GM18526 (cell line): ENCODE data around the gene UQCRH.

Experiments
- POLR2A ChIP-seq: IDR thresholded peaks from 3 replicates; pipeline ENCODE4 v1.6.1; 2011; ENCODE audit not compliant: insufficient read length; ENCODE audit errors: extremely low read depth

Gene UQCRH

DNA sequence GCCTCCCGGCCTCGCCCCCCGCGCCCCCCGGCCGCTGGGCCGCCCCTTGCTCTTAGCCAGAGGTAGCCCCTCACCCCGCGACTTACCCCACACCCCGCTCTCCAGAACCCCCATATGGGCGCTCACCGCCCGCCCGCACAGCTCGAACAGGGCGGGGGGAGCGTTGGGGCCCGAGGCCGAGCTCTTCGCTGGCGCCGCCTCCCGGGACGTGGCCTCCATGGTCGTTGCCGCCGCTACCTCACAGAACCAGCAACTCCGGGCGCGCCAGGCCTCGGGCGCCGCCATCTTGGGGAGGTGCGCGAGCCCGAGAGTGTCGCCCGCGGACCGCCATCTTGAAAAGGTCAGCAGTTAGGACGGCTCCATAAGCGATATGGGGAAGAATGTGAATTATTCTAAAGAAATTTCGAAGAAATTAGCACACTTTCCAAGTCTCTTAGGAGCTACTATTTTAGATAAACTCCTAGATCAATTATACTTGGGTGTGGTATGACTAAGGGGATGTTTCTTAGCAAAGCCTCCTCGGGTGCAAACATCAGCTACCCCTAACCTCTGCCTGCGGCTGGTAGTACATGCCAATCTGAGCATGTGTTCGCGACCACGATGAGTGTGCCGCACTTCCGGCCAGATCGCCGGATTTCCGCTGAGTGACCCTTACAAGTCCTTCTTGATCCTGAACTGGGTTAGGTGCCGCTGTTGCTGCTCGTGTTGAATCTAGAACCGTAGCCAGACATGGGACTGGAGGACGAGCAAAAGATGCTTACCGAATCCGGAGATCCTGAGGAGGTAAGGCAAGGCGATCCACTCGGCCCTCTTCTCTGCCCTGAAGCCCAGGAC is at the start of gene UQCRH, which contains the start of gene LRRC41:
TSS of gene UQCRH (plus strand) at position 661 of the 834 bp plus-strand sequence. CDS start at position 730, 69 bp downstream.
TSS of gene LRRC41 (minus strand) at position 579 of the 834 bp plus-strand sequence. CDS start at position 285, 294 bp downstream.
- peak; percentile 76 for TF ChIP-seq POLR2A

- TF ChIP-seq POLR2A, result no peak
These were observed 48.8 kb upstream of the UQCRH start for GRCh38 chr1:46254668-46255067.

DNA sequence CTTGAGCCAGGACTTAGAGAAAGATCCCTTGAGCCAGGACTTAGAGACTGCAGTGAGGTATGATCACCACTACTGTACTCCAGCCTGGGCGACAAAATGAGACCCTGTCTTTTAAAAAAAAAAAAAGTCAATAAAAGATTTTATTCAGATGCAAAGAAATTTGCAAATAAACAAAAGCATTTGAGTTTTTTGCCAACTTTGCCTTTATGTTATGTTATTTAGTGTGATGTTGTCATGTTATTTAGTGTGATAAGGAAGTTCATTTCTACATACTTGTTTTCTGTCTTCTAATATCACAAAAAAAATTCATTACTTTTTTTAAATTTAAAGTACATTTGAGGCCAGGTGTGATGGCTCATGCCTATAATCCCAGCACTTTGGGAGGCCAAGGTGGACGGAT is 47.0 kb upstream of the UQCRH start:
- no peak for TF ChIP-seq POLR2A

GRCh38 chr1:46262508-46262907 is 41.0 kb upstream of the UQCRH start:
- no peak for TF ChIP-seq POLR2A

GRCh38 chr1:46263146-46263545 is 40.4 kb upstream of the UQCRH start:
- no peak for TF ChIP-seq POLR2A

GRCh38 chr1:46268578-46268977 is 34.9 kb upstream of the UQCRH start:
- TF ChIP-seq POLR2A, result no peak

- no peak for TF ChIP-seq POLR2A
These were observed 29.1 kb upstream of the UQCRH start for GRCh38 chr1:46274225-46275029.

DNA sequence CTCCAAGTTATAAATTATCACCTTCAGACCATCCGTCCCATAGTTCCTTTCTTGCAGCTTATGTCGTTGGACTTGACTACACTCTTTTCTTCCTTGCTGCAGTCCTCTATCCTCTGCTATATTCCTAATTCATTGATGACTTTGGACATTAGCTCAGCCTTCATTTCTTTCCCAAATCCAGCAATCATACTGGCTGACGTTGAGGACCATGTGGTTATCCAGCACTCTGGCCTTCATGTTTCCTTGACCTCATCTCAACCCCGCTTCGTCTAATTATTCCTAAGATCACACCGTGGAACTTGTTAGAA is 28.5 kb upstream of the UQCRH start:
- no peak for TF ChIP-seq POLR2A

DNA sequence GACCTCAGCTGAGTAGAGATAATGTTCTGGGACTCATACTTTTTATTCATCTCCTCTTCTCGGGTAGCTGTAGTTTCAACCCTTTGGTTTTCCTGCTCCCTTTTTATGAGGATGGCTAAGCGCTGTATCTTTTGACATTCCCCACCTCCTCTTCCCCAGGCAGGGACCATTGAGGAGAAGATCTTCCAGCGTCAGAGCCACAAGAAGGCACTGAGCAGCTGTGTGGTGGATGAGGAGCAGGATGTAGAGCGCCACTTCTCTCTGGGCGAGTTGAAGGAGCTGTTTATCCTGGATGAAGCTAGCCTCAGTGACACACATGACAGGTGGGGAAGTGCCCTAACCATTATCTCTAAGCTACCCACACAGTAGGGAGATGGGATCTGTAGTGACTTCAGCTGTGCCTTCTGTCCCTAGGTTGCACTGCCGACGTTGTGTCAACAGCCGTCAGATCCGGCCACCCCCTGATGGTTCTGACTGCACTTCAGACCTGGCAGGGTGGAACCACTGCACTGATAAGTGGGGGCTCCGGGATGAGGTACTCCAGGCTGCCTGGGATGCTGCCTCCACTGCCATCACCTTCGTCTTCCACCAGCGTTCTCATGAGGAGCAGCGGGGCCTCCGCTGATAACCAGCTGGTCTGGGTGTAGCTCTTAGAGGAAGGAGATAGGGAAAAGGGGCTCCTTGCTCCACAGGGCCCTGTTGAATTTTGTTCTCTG is 25.7 kb upstream of the UQCRH start:
- no peak for TF ChIP-seq POLR2A

- no peak for TF ChIP-seq POLR2A
These were observed 24.7 kb upstream of the UQCRH start for GRCh38 chr1:46278807-46279206.

DNA sequence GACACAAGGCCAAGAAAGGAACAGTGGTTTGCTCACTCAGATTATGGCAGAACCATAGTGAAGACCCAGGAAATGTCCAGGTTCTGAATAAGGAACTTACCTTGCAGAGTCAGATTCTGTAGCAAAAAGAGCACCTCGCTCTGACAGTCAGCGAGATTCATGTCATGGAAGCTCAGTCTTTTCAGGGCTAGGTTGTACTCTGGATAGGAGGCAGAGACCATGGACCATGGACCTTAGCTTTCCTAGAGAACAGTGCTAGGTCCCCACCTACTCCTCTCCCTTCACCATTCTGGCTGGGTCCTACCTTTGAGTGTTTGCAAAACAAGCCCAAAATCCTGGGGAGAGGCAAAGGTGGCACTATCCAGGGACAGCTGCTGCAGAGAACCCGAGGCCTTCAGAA is 23.4 kb upstream of the UQCRH start:
- no peak for TF ChIP-seq POLR2A

DNA sequence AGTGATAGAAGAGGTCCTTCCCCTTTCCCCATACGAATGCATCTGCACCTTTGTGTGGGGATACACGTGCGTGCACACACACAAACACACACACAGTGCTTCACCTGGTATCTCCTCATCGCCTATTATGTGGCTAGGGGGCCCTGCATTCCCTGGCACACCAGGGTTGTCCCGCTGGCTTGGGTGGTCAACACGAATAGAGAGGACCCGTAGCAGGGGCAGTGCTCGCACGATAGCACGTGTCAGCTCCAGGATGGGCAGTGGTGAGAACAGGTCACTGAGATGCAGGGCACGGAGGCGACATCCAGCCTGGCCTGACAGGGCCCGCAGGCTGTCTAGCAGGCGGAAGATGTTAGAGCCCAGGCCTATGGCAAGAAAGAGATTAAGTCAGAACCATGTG is 22.5 kb upstream of the UQCRH start:
- TF ChIP-seq POLR2A, result no peak

DNA sequence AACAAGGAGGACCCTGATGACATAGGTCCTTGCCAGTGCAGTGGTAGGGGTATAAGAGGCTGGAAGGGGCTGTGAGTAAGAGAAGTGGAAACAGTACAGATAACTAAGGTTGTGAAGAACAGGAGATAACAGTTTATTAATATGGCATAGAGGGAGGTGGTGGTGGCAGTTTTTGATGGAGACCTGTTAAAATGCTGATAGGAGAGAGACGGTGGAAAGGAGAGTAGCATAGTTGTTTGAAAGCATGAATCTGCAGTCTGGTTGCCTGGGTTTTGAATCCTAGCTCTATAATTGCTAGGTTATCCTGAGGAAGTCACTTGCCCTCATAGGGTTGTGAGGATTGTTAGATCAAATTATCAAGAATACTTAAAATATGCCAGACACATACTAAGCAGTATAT is 19.4 kb upstream of the UQCRH start:
- no peak for TF ChIP-seq POLR2A

- no peak for TF ChIP-seq POLR2A
These were observed 18.6 kb upstream of the UQCRH start for GRCh38 chr1:46284597-46285564.

DNA sequence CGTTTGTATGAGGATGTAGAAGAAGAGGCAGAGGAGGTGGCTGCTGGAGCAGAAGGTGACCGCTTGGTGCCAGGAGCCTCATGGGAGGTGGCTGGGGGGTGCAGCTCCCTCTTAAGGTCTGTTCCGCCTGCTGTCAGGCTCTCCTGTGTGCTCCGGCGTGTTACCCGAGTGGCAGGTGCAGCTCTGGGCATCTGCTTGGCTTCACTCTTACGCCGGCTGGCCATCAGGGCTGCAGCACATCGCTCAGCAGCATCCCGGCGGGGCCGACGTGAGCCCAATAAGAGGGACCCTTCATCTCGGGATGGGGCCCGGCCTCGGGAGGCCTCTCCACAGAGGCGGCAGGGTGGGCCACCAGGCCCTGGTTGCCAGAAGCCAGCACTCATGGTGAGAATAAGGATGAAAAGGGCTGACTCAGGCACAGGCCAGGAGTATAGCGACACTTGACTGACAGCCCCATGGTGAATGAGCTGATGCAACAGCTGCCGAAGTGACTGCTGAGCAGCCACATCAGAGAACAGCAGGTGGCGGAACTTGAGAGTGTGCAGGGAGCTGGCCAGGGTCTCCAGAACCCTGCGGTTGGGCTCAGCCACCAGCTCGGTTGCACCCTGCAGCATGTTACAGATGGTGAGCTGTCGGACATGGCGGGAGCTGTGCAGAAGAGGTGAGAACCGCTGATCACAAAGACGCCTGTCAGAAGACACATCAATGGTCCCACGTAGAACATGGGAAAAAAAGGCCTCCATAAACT is 17.6 kb upstream of the UQCRH start:
- no peak for TF ChIP-seq POLR2A
